Omental fat pad (tissue), 4 donors: ENCODE measurements around the gene PCYT2. TPM values are rescaled to one million over a fixed set of nuclear protein-coding genes. Genes with fewer than 3 reads are reported as not detected.

Experiments
- ATAC-seq: fragments of 150-250 bp; one replicate; pipeline ENCODE4 v1.9.1; 2016; ENCODE audit warnings: mild to moderate bottlenecking, moderate library complexity; ENCODE audit not compliant: low FRiP score
- DNase-seq: peaks from one replicate; pipeline ENCODE4 v3.0.0-alpha.2; 2019; ENCODE audit warnings: low spot score
- CTCF ChIP-seq, 3 donors: fragments of 450-650 bp; IDR thresholded peaks; one replicate each; pipeline ENCODE4 v1.5.1; 2016 to 2017; ENCODE audit warnings: antibody characterized with exemption in 3 of 3, mild to moderate bottlenecking in 3 of 3, moderate library complexity in 2 of 3
- total RNA-seq, 4 donors: library from RNA; depleted of rRNA; stranded (reverse); fragments of >200 nt; gene quantifications; one replicate each; pipeline ENCODE4 v1.1.0, GENCODE V29; 2016

Gene PCYT2
- total RNA-seq, 4 donors from 2014 or later, result 36.5 to 64.7 (median 45.5) TPM

DNA sequence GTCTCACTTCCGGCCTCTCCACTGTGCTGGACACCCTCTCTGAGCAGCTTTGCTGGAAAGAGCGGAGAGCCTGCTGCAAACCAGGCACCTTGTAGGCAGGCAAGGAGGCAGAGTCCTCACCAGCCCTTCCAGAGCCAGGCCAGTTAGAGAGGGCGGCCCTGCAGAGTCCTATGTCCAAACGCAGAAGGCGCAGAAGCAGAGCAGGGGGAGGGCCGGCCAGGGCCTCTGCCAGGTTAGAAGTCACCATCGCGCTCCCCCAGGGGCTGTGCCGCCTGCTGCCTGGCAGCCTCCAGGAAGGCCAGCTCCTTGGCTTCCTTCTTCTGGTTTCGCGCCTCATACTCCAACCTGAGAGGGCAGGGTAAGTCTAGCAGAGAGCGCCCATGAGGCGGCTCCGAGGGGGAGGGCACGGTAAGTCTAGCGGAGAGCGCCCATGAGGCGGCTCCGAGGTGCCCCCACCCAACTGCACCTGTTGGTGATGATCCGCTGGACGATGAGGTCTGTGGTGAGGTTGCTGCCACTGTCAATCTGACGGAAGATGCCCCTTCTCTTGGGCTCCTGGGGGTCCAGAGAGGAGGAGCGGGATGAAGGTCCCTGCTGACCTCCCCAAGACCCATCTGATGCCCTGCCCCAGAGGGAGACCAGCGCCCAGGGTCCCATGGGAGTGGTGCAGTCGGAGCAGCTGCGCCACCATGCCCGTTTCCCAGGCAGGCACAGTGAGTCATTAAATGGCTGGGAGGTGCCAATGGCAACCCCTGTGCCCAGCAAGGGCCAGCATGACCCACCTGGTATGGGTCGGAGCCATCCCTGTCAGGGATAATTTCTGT lies 6.4 kb downstream of the PCYT2 start:
- DNase-seq (no peak), ATAC-seq (no peak)
- TF ChIP-seq CTCF (IDR thresholded peaks at IDR 0.05), result no peak

DNA sequence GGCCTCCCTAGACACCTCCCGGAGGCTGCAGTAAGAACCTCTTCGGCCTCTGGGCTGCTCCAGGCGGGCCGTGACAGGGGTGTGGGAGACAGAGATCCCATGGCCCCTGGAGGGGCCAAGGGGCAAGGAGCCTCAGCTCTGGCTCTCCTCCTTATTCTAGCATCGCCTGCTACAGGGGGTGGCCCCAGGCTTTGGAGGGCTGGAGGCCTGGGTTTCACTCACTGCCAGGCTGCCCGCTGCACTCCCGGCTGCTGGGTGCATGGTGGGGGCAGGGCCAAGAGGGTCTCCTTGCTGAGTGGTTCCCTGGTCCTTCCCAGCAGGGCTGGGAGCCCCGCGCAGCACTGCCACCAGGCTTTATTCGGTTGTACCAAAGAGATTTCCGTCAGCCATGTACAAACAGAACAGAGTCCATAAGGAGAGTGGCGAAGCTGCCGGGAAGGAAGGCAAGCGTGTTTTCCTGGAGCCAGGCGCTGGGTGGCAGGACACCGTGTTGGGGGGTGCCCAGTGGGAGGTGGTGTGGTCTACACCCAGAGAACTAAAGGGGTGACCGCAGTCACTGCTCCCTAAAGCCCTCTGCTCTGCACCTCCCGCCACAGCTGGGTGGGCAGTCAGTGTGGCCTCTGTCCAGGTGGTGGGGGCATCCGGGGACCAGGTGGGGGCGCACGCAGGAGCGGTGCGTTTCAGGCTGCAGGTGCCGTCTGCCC lies 7.2 kb downstream of the PCYT2 start:
- no peak for TF ChIP-seq CTCF (IDR thresholded peaks at IDR 0.05)
- no peak for DNase-seq

GRCh38 chr17:81903415-81903831 lies 7.8 kb downstream of the PCYT2 start:
- ATAC-seq, result no peak
- no peak for DNase-seq
- TF ChIP-seq CTCF (IDR thresholded peaks at IDR 0.05), result no peak

More for the DNA sequence above, 7.2 kb downstream of the PCYT2 start:
- ATAC-seq, result no peak

- no peak for ATAC-seq
- no peak for DNase-seq
- TF ChIP-seq CTCF (IDR thresholded peaks at IDR 0.05), result no peak
These were observed 8.4 kb downstream of the PCYT2 start for GRCh38 chr17:81902653-81903414.

DNA sequence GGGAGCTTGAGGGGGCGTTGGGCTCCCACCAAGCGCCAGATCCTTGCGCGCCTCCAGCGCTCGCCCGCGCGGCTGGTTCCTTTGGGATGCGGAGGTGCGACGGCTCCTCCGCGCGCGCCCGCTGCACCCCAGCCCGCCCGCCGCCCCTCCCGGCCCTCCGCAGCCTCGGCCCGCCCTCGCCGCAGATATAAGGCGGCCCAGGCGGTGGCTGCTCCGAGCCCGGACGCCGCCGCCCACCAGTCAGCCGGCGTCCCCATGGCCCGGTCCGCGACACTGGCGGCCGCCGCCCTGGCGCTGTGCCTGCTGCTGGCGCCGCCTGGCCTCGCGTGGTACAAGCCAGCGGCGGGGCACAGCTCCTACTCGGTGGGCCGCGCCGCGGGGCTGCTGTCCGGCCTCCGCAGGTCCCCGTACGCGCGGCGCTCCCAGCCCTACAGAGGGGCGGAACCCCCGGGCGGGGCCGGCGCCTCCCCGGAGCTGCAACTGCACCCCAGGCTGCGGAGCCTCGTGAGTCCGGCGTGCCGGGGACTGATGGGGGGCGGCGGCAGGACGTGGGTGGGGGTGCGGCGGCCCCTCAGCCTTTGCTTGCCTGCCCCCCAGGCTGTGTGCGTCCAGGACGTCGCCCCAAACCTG lies 9.1 kb downstream of the PCYT2 start, which contains the start of gene NPB:
NPB (plus strand) TSS at position 216 of the 630 bp plus-strand sequence; CDS start at position 256, 40 bp downstream.
- TF ChIP-seq CTCF (IDR thresholded peaks at IDR 0.05), result no peak
- ATAC-seq (no peak), DNase-seq (no peak)

- no peak for DNase-seq
- TF ChIP-seq CTCF (IDR thresholded peaks at IDR 0.05), result no peak
- no peak for ATAC-seq
These were observed 9.8 kb downstream of the PCYT2 start for GRCh38 chr17:81901167-81902022.
